Liver (tissue), 9 donors: ENCODE measurements around the gene DNAI2. TPM values are rescaled to one million over a fixed set of nuclear protein-coding genes. Genes with fewer than 3 reads are reported as not detected.
"Not testable (repeated sequence)": the region's sequence is repeated elsewhere in the genome, so short reads cannot be mapped to it uniquely, and the experiment has no call there.

Experiments
- DNase-seq: peaks from one replicate; pipeline ENCODE4 v3.0.0-alpha.2; 2017; ENCODE audit warnings: low spot score
- H3K27ac ChIP-seq, 2 donors: one replicate each; pipeline ENCODE4 v1.7.0; 2013; ENCODE audit warnings: inconsistent platforms in 2 of 2, low read length in 2 of 2, control low read depth in 1 of 2, low read depth in 1 of 2, mild to moderate bottlenecking in 1 of 2
- H3K27me3 ChIP-seq, 4 donors: one replicate each; pipeline versions ENCODE4 v1.6.1 to v1.7.0; 2013; ENCODE audit warnings: low read length in 3 of 4, inconsistent platforms in 1 of 4, mild to moderate bottlenecking in 1 of 4, moderate library complexity in 1 of 4; ENCODE audit not compliant: control insufficient read depth in 4 of 4, insufficient read depth in 4 of 4
- H3K36me3 ChIP-seq, 4 donors: one replicate each; pipeline versions ENCODE4 v1.6.1 to v1.7.0; 2013; ENCODE audit warnings: low read length in 3 of 4, mild to moderate bottlenecking in 3 of 4, low read depth in 1 of 4, moderate library complexity in 1 of 4; ENCODE audit not compliant: control insufficient read depth in 4 of 4, insufficient read depth in 3 of 4
- H3K4me1 ChIP-seq, 4 donors: one replicate each; pipeline versions ENCODE4 v1.6.1 to v1.7.0; 2013; ENCODE audit warnings: low read length in 3 of 4, mild to moderate bottlenecking in 3 of 4, moderate library complexity in 1 of 4; ENCODE audit not compliant: control insufficient read depth in 4 of 4, insufficient read depth in 4 of 4
- H3K4me3 ChIP-seq, 3 donors: one replicate each; pipeline versions ENCODE4 v1.6.1 to v1.7.0; 2013; ENCODE audit warnings: low read length in 3 of 3, control low read depth in 1 of 3, low read depth in 1 of 3, mild to moderate bottlenecking in 1 of 3
- H3K9ac ChIP-seq, 2 donors: one replicate each; pipeline ENCODE4 v1.7.0; 2013; ENCODE audit warnings: low read length in 2 of 2, mild to moderate bottlenecking in 2 of 2, moderate library complexity in 2 of 2, control low read depth in 1 of 2, low read depth in 1 of 2
- H3K9me3 ChIP-seq, 4 donors: one replicate each; pipeline versions ENCODE4 v1.6.1 to v1.7.0; 2013; ENCODE audit warnings: low read length in 3 of 4; ENCODE audit not compliant: control insufficient read depth in 4 of 4
- CTCF ChIP-seq: fragments of 150-350 bp; IDR thresholded peaks from 2 replicates; pipeline ENCODE4 v1.5.1; 2017; ENCODE audit warnings: improper control_type of control experiment, low read depth, low read length; ENCODE audit not compliant: missing input control
- EGR1 ChIP-seq, 2 donors: IDR thresholded peaks; 2 replicates each; pipeline ENCODE4 v1.6.1; 2016 to 2018; ENCODE audit warnings: antibody characterized with exemption in 2 of 2, low read depth in 2 of 2
- FOXA1 ChIP-seq: IDR thresholded peaks from 2 replicates; pipeline ENCODE4 v1.6.1; 2016; ENCODE audit warnings: antibody characterized with exemption
- FOXA2 ChIP-seq: IDR thresholded peaks from 2 replicates; pipeline ENCODE4 v1.6.1; 2016; ENCODE audit warnings: antibody characterized with exemption
- GABPA ChIP-seq, 2 donors: IDR thresholded peaks in 1 of 2; conservative IDR thresholded peaks in 1 of 2; 2 replicates each; pipeline ENCODE4 v1.6.1; 2016; ENCODE audit warnings: antibody characterized with exemption in 2 of 2, mild to moderate bottlenecking in 1 of 2, moderate library complexity in 1 of 2
- JUND ChIP-seq, 2 donors: IDR thresholded peaks; 2 replicates each; pipeline ENCODE4 v1.6.1; 2016; ENCODE audit warnings: antibody characterized with exemption in 2 of 2
- NR2F2 ChIP-seq: IDR thresholded peaks from 2 replicates; pipeline ENCODE4 v1.6.1; 2016; ENCODE audit warnings: antibody characterized with exemption
- RXRA ChIP-seq, 2 donors: IDR thresholded peaks; 2 replicates each; pipeline ENCODE4 v1.6.1; 2017 to 2018; ENCODE audit warnings: antibody characterized with exemption in 2 of 2, mild to moderate bottlenecking in 1 of 2
- SP1 ChIP-seq: IDR thresholded peaks from 2 replicates; pipeline ENCODE4 v1.6.1; 2018; ENCODE audit warnings: antibody characterized with exemption, mild to moderate bottlenecking
- YY1 ChIP-seq: IDR thresholded peaks from 2 replicates; pipeline ENCODE4 v1.6.1; 2016; ENCODE audit warnings: antibody characterized with exemption, mild to moderate bottlenecking
- WGBS: extraction: QIAGEN DNeasy Blood & Tissue Kit; methylation state at CpG from one replicate; pipeline ENCODE4 v1.1.7; 2013; 5-methylcytosine and 5-hydroxymethylcytosine counted together
- polyA plus RNA-seq, 2 donors: library from polyadenylated mRNA; stranded (reverse) in 1 of 2; unstranded in 1 of 2; fragments of 200-250 nt in 1 of 2; fragments of >200 nt in 1 of 2; fragmentation: Nextera tagmentation in 1 of 2; extraction: Ambion mirVana in 1 of 2; gene quantifications; one replicate each; pipeline versions ENCODE4 v1.2.1 to v1.2.3, GENCODE V29; 2013 to 2015
- total RNA-seq, 2 donors: library from RNA; depleted of rRNA; stranded (reverse); fragments of >200 nt; gene quantifications; one replicate each; pipeline ENCODE4 v1.2.3, GENCODE V29; 2014
- TF ChIP-seq, protein P1 (sequence below): IDR thresholded peaks from 2 replicates; pipeline ENCODE4 v1.6.1; 2016; ENCODE audit warnings: antibody characterized with exemption
- TF ChIP-seq, protein P2 (sequence below): IDR thresholded peaks from 2 replicates; pipeline ENCODE4 v1.6.1; 2016; ENCODE audit warnings: antibody characterized with exemption, mild to moderate bottlenecking
- donor health status: healthy.
- donor health status: healthy.
- donor health status: healthy.
- donor health status: healthy.
- donor health status: healthy.

DNAI2 gene
- total and polyA plus RNA-seq, 4 donors, result not detected

- Histone ChIP-seq H3K4me3 (no peak overlapping the region), H3K9ac (no peak overlapping the region), H3K27me3 (peaks cover 0 to 9% (median 1%) of the 10 kb centered on the region in 4 donors), H3K36me3 (no peaks in the 10 kb centered on the region), H3K4me1 (no peaks in the 10 kb centered on the region), H3K9me3 (no peaks in the 10 kb centered on the region), H3K27ac (no peak overlapping the region)
- TF ChIP-seq CTCF, result no peak
- no peak for DNase-seq
- 60% methylated on average over 12 of the region's 12 CpGs for WGBS
Measured at GRCh38 chr17:74276051-74276476, 2.0 kb downstream of the DNAI2 start.

GRCh38 chr17:74276541-74277009 lies 2.5 kb downstream of the DNAI2 start:
- WGBS, result 62% methylated on average over 5 of the region's 5 CpGs
- Histone ChIP-seq H3K27ac (no peak overlapping the region), H3K36me3 (no peaks in the 10 kb centered on the region), H3K27me3 (peaks cover 0 to 9% (median 1%) of the 10 kb centered on the region in 4 donors), H3K9ac (no peak overlapping the region), H3K9me3 (no peaks in the 10 kb centered on the region), H3K4me1 (no peaks in the 10 kb centered on the region), H3K4me3 (no peak overlapping the region)
- TF ChIP-seq EGR1 (IDR thresholded peaks at IDR 0.05; ENCODE audit: low read depth in 2 of 2) (no peak), SP1 (no peak), RXRA (IDR thresholded peaks at IDR 0.05) (no peak), YY1 (no peak), NR2F2 (no peak), GABPA (IDR thresholded peaks at IDR 0.05 in 1 of 2, conservative IDR thresholded peaks at IDR 0.05 in 1 of 2) (no peak), FOXA1 (no peak), JUND (IDR thresholded peaks at IDR 0.05) (no peak)
- TF ChIP-seq, protein P1, sequence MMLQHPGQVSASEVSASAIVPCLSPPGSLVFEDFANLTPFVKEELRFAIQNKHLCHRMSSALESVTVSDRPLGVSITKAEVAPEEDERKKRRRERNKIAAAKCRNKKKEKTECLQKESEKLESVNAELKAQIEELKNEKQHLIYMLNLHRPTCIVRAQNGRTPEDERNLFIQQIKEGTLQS, result no peak
- no peak for DNase-seq

DNA sequence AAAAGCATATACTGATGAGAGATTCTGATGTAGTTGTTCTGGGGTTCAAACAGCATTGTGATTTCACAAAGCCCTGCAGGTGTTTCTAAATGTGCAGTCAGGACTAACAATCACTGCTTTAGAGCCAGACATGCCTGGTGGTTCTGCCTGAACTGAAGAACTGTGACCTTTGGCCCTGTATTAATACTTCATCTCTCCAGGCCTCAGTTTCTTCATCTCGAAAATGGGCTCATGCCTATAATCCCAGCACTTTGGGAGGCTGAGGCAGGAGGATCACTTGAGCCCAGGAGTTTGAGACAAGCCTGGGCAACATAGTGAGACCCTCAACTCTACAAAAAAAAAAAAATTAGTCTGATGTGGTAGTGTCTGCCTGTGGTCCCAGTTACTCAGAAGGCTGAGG lies 3.9 kb downstream of the DNAI2 start:
- H3K27me3 ChIP-seq, result peaks cover 0 to 9% (median 1%) of the 10 kb centered on the region in 4 donors
- H3K4me1 ChIP-seq, result no peaks in the 10 kb centered on the region
- H3K4me3 ChIP-seq, result no peak overlapping the region
- TF ChIP-seq SP1 (no peak), YY1 (no peak), JUND (IDR thresholded peaks at IDR 0.05) (no peak), CTCF (no peak), NR2F2 (no peak), RXRA (IDR thresholded peaks at IDR 0.05) (no peak), FOXA2 (no peak), FOXA1 (no peak), GABPA (IDR thresholded peaks at IDR 0.05 in 1 of 2, conservative IDR thresholded peaks at IDR 0.05 in 1 of 2) (no peak)
- TF ChIP-seq, protein P2, sequence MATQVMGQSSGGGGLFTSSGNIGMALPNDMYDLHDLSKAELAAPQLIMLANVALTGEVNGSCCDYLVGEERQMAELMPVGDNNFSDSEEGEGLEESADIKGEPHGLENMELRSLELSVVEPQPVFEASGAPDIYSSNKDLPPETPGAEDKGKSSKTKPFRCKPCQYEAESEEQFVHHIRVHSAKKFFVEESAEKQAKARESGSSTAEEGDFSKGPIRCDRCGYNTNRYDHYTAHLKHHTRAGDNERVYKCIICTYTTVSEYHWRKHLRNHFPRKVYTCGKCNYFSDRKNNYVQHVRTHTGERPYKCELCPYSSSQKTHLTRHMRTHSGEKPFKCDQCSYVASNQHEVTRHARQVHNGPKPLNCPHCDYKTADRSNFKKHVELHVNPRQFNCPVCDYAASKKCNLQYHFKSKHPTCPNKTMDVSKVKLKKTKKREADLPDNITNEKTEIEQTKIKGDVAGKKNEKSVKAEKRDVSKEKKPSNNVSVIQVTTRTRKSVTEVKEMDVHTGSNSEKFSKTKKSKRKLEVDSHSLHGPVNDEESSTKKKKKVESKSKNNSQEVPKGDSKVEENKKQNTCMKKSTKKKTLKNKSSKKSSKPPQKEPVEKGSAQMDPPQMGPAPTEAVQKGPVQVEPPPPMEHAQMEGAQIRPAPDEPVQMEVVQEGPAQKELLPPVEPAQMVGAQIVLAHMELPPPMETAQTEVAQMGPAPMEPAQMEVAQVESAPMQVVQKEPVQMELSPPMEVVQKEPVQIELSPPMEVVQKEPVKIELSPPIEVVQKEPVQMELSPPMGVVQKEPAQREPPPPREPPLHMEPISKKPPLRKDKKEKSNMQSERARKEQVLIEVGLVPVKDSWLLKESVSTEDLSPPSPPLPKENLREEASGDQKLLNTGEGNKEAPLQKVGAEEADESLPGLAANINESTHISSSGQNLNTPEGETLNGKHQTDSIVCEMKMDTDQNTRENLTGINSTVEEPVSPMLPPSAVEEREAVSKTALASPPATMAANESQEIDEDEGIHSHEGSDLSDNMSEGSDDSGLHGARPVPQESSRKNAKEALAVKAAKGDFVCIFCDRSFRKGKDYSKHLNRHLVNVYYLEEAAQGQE, result no peak
- H3K9me3 ChIP-seq, result peaks cover 0 to 2% (median 0%) of the 10 kb centered on the region in 4 donors
- H3K36me3 ChIP-seq, result no peaks in the 10 kb centered on the region
- DNase-seq, result no peak
- no peak overlapping the region for H3K9ac ChIP-seq
- no peak overlapping the region for H3K27ac ChIP-seq
- WGBS, result 69% methylated on average over 1 of the region's 1 CpG

GRCh38 chr17:74279617-74280016 lies 5.6 kb downstream of the DNAI2 start:
- H3K9ac ChIP-seq, H3K27ac ChIP-seq, H3K4me1 ChIP-seq, H3K27me3 ChIP-seq, H3K9me3 ChIP-seq, H3K36me3 ChIP-seq, DNase-seq, H3K4me3 ChIP-seq: not testable (repeated sequence)
- 92% methylated on average over 7 of the region's 7 CpGs for WGBS
